GM10248 (cell line): ENCODE data around the gene CCSAP.

ENCODE experiments used
- CTCF ChIA-PET: fragments of 300-600 bp; sonication (Branson Sonifier 250); formaldehyde crosslinking; extraction: SDS; loops from one replicate; lab custom pipeline; 2021; ENCODE audit warnings: antibody characterized with exemption; lab: Yijun Ruan, JAX
- POLR2A ChIA-PET: fragments of 350-650 bp; sonication (Branson Sonifier 250); formaldehyde crosslinking; extraction: SDS; loops from one replicate; lab custom pipeline; 2020; ENCODE audit warnings: antibody characterized with exemption; lab: Yijun Ruan, JAX
- DNase-seq: peaks from one replicate; pipeline ENCODE4 v3.0.0; 2012; ENCODE audit errors: extremely low spot score
- TF ChIP-seq, protein P1 (sequence below): IDR thresholded peaks from 2 replicates; pipeline ENCODE4 v1.5.1; 2012; ENCODE audit warnings: mild to moderate bottlenecking, low read depth; ENCODE audit errors: extremely low read depth, missing control alignments, control extremely low read depth

The CCSAP gene

DNA sequence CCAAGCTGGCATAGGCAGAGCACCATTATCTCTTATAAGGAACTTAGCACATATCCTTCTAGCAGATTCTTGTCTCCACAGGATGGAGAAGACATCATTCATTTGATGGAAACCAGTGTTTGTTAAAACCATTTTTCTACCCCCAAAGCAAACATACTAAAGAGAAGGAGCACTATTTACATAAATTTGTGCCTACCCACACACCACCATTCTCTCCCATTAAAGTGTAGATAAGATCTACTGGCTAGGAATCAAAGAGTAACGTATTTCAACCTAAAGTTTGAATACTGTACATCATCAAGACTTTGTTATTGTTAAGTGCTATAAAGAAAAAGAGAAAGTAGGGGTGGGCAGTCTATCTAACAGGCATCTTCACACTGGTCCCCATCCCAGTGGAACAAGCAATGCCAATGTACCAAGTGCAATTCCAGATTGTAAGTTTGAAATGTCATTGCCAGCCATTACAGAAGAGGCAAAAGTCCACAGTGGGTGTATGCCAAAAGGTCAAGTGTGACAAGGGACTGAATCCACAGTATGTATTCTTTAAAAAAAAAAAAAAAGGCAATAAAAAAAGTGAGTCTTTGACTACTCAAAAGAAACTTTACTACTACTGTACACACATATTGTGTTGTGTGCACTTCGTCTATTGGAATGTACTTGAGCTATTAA, 18.8 kb downstream of the CCSAP start:
- no peak for DNase-seq
- POLR2A ChIA-PET: no interaction called here
- TF ChIP-seq, protein P1, sequence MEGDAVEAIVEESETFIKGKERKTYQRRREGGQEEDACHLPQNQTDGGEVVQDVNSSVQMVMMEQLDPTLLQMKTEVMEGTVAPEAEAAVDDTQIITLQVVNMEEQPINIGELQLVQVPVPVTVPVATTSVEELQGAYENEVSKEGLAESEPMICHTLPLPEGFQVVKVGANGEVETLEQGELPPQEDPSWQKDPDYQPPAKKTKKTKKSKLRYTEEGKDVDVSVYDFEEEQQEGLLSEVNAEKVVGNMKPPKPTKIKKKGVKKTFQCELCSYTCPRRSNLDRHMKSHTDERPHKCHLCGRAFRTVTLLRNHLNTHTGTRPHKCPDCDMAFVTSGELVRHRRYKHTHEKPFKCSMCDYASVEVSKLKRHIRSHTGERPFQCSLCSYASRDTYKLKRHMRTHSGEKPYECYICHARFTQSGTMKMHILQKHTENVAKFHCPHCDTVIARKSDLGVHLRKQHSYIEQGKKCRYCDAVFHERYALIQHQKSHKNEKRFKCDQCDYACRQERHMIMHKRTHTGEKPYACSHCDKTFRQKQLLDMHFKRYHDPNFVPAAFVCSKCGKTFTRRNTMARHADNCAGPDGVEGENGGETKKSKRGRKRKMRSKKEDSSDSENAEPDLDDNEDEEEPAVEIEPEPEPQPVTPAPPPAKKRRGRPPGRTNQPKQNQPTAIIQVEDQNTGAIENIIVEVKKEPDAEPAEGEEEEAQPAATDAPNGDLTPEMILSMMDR: no peak
- CTCF ChIA-PET: interaction anchor here (1.0 to 1.8 kb wide), 2 partner anchors 11 to 12 kb away, joined by 4 to 8 read pairs; no protein-coding TSS in a partner anchor

DNA sequence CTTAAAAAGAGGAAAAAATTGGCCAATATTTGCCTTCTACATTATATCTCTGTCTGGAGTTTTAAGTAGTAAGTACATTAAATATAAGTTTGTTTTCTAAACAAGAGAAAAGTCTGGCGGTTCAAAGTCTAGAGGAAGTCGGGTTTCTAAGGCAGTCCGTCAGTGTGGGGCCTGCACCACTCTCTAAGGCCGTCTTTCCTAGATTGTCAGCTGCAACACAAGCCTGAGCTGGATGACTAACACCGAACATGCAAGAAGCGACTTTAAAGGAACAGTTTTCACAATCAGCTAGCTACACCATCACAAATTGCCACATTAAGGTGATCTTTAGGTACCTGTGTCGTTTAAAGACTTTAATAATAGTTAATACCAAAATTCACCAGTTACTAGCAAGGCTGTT, 19.6 kb downstream of the CCSAP start:
- POLR2A ChIA-PET: no interaction called here
- TF ChIP-seq, protein P1: no peak
- DNase-seq: no peak
- CTCF ChIA-PET: interaction anchor here (1.0 kb wide), 1 partner anchor 11 kb away, joined by 4 read pairs; no protein-coding TSS in a partner anchor

DNA sequence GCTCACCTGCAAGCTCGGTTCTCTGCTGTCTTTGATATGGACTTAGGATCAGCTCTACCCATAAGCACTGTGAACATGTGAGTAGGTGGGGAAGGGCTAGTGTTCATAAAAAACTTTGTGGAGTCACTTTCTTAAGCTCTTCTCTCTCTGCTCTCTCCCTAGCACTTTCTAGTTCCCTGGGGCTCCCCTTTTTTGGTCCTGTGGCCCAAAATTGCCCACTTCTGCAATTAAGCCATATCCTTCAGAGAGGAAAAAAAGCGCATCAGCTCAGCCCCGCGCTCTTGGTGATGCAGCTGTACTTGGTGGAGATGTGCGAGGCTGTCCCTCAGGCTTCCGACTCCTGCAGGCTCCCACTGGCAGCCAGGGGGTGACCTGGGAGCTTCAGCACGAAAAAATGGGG, 23.4 kb downstream of the CCSAP start:
- POLR2A ChIA-PET: no interaction called here
- CTCF ChIA-PET: interaction anchor here (1.5 kb wide), 2 partner anchors 18 to 163 kb away, joined by 3 read pairs; no protein-coding TSS in a partner anchor
- DNase-seq: no peak
- TF ChIP-seq, protein P1: no peak

DNA sequence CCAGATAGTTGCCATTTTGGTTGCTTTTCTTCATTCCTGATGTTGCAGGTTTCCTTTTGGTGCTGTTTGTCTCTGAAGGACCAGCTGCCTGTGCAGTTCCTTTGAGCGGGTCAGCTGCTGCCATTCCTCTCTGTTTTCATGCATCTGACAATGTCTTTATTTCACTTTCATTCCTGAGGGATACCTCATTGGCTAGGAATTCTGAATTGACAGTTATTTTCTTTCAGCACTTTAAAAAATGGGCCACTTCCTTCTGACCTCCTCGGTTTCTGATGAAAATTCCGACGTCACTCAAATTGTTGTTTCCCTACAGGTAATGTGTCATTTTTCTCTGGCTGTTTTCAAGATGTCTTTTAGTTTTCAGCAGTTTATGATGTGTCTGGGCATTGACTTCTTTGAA, 24.8 kb downstream of the CCSAP start:
- TF ChIP-seq, protein P1: no peak
- DNase-seq: no peak
- CTCF ChIA-PET: no interaction called here
- POLR2A ChIA-PET: no interaction called here

DNA sequence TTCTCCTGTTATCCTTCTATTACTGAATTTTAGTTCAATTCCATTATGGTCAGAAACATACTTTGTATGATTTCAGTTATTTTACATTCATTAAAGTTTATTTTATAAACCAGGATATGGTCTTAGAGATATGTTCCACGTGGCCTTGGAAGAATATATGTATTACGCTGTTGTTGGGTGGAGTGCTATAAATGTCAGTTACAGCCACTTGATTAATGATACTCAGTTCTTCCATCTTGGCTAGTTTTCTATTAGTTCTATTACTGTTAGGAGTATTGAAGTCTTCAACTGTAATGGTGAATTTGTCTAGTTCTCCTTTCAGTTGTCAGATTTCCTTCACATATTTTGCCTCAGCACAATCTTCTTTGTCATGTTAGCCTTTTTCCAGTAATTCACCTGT, 26.7 kb downstream of the CCSAP start:
- TF ChIP-seq, protein P1: no peak
- CTCF ChIA-PET: no interaction called here
- no peak for DNase-seq
- POLR2A ChIA-PET: no interaction called here

DNA sequence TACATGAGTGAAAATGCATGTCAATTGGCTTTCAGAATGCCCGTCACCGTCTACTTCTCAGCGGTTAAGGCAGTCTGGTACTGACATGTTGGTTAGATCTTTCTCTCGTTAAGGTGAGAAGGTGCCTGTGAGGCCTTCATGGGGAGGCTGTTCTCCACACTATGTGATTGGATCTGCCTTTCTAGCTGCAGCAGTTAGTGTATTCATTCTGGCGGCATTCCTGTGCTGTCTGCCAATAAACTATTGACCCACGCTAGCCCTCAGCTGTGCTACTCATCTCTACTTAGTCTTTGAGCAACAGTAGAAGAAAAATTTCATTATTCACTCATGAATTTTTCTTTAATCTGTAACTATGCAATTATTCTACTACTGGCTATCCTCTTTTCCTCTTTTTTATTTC, 32.0 kb downstream of the CCSAP start:
- no peak for DNase-seq
- TF ChIP-seq, protein P1: no peak
- POLR2A ChIA-PET: interaction anchor here (0.7 kb wide), 1 partner anchor 17 kb away, joined by 3 read pairs; no protein-coding TSS in a partner anchor
- CTCF ChIA-PET: interaction anchor here (0.7 to 1.0 kb wide), 2 partner anchors 19 to 36 kb away, joined by 3 read pairs; no protein-coding TSS in a partner anchor
